DLD1 (cell line): ENCODE data around the gene HBS1L.

Experiments
- in situ Hi-C: cut with HindIII; loops from 2 replicates; pipeline ENCODE4 v1.10.0; 2017; ENCODE audit warnings: low sequenced_read_pairs

Gene HBS1L

GRCh38 chr6:135037541-135037940, 17.1 kb downstream of the HBS1L start:
- in situ Hi-C loops: no loop called here

- in situ Hi-C loops: no loop called here
Measured at GRCh38 chr6:135036731-135037420, 17.7 kb downstream of the HBS1L start.

GRCh38 chr6:135033238-135033637, 21.4 kb downstream of the HBS1L start:
- in situ Hi-C loops: no loop called here

- in situ Hi-C loops: no loop called here
Measured at GRCh38 chr6:135030532-135031178, 24.0 kb downstream of the HBS1L start.

GRCh38 chr6:135030056-135030473, 24.6 kb downstream of the HBS1L start:
- in situ Hi-C loops: no loop called here

GRCh38 chr6:135025775-135026174, 28.8 kb downstream of the HBS1L start:
- in situ Hi-C loops: no loop called here

GRCh38 chr6:135025175-135025574, 29.4 kb downstream of the HBS1L start:
- in situ Hi-C loops: no loop called here

GRCh38 chr6:135022050-135022697, 32.4 kb downstream of the HBS1L start:
- in situ Hi-C loops: no loop called here

GRCh38 chr6:135021310-135022049, 33.1 kb downstream of the HBS1L start:
- in situ Hi-C loops: no loop called here

- in situ Hi-C loops: no loop called here
Measured at GRCh38 chr6:135018941-135019340, 35.7 kb downstream of the HBS1L start.

GRCh38 chr6:135018052-135018451, 36.6 kb downstream of the HBS1L start:
- in situ Hi-C loops: no loop called here

GRCh38 chr6:135014353-135014832, 40.2 kb downstream of the HBS1L start:
- in situ Hi-C loops: no loop called here

GRCh38 chr6:135013211-135013610, 41.4 kb downstream of the HBS1L start:
- in situ Hi-C loops: no loop called here

- in situ Hi-C loops: no loop called here
Measured at GRCh38 chr6:135012764-135013163, 41.9 kb downstream of the HBS1L start.

GRCh38 chr6:135012349-135012748, 42.3 kb downstream of the HBS1L start:
- in situ Hi-C loops: no loop called here

GRCh38 chr6:135008941-135009290, 45.7 kb downstream of the HBS1L start:
- in situ Hi-C loops: no loop called here

- in situ Hi-C loops: no loop called here
Measured at GRCh38 chr6:135008072-135008940, 46.3 kb downstream of the HBS1L start.

GRCh38 chr6:135006386-135006914, 48.2 kb downstream of the HBS1L start:
- in situ Hi-C loops: no loop called here

- in situ Hi-C loops: no loop called here
Measured at GRCh38 chr6:135004399-135004798, 50.2 kb downstream of the HBS1L start.
